Liver (tissue), 9 donors: ENCODE measurements around the gene ANKMY1. TPM values are rescaled to one million over a fixed set of nuclear protein-coding genes. Genes with fewer than 3 reads are reported as not detected.

ENCODE experiments used
- DNase-seq: peaks from one replicate; pipeline ENCODE4 v3.0.0-alpha.2; 2017; ENCODE audit warnings: low spot score
- H3K27ac ChIP-seq, 2 donors: one replicate each; pipeline ENCODE4 v1.7.0; 2013; ENCODE audit warnings: inconsistent platforms in 2 of 2, low read length in 2 of 2, control low read depth in 1 of 2, low read depth in 1 of 2, mild to moderate bottlenecking in 1 of 2
- H3K27me3 ChIP-seq, 4 donors: one replicate each; pipeline versions ENCODE4 v1.6.1 to v1.7.0; 2013; ENCODE audit warnings: low read length in 3 of 4, inconsistent platforms in 1 of 4, mild to moderate bottlenecking in 1 of 4, moderate library complexity in 1 of 4; ENCODE audit not compliant: control insufficient read depth in 4 of 4, insufficient read depth in 4 of 4
- H3K36me3 ChIP-seq, 4 donors: one replicate each; pipeline versions ENCODE4 v1.6.1 to v1.7.0; 2013; ENCODE audit warnings: low read length in 3 of 4, mild to moderate bottlenecking in 3 of 4, low read depth in 1 of 4, moderate library complexity in 1 of 4; ENCODE audit not compliant: control insufficient read depth in 4 of 4, insufficient read depth in 3 of 4
- H3K4me1 ChIP-seq, 4 donors: one replicate each; pipeline versions ENCODE4 v1.6.1 to v1.7.0; 2013; ENCODE audit warnings: low read length in 3 of 4, mild to moderate bottlenecking in 3 of 4, moderate library complexity in 1 of 4; ENCODE audit not compliant: control insufficient read depth in 4 of 4, insufficient read depth in 4 of 4
- H3K4me3 ChIP-seq, 3 donors: one replicate each; pipeline versions ENCODE4 v1.6.1 to v1.7.0; 2013; ENCODE audit warnings: low read length in 3 of 3, control low read depth in 1 of 3, low read depth in 1 of 3, mild to moderate bottlenecking in 1 of 3
- H3K9ac ChIP-seq, 2 donors: one replicate each; pipeline ENCODE4 v1.7.0; 2013; ENCODE audit warnings: low read length in 2 of 2, mild to moderate bottlenecking in 2 of 2, moderate library complexity in 2 of 2, control low read depth in 1 of 2, low read depth in 1 of 2
- H3K9me3 ChIP-seq, 4 donors: one replicate each; pipeline versions ENCODE4 v1.6.1 to v1.7.0; 2013; ENCODE audit warnings: low read length in 3 of 4; ENCODE audit not compliant: control insufficient read depth in 4 of 4
- ATF3 ChIP-seq: IDR thresholded peaks from 2 replicates; pipeline ENCODE4 v1.6.1; 2016; ENCODE audit warnings: antibody characterized with exemption
- CTCF ChIP-seq: fragments of 150-350 bp; IDR thresholded peaks from 2 replicates; pipeline ENCODE4 v1.5.1; 2017; ENCODE audit warnings: improper control_type of control experiment, low read depth, low read length; ENCODE audit not compliant: missing input control
- EGR1 ChIP-seq, 2 donors: IDR thresholded peaks; 2 replicates each; pipeline ENCODE4 v1.6.1; 2016 to 2018; ENCODE audit warnings: antibody characterized with exemption in 2 of 2, low read depth in 2 of 2
- FOXA1 ChIP-seq: IDR thresholded peaks from 2 replicates; pipeline ENCODE4 v1.6.1; 2016; ENCODE audit warnings: antibody characterized with exemption
- FOXA2 ChIP-seq: IDR thresholded peaks from 2 replicates; pipeline ENCODE4 v1.6.1; 2016; ENCODE audit warnings: antibody characterized with exemption
- HNF4A ChIP-seq, 2 donors: conservative IDR thresholded peaks; 2 replicates each; pipeline ENCODE4 v1.6.1; 2016; ENCODE audit warnings: antibody characterized with exemption in 2 of 2, mild to moderate bottlenecking in 2 of 2
- HNF4G ChIP-seq: IDR thresholded peaks from 2 replicates; pipeline ENCODE4 v1.6.1; 2016; ENCODE audit warnings: antibody characterized with exemption
- NR2F2 ChIP-seq: IDR thresholded peaks from 2 replicates; pipeline ENCODE4 v1.6.1; 2016; ENCODE audit warnings: antibody characterized with exemption
- RAD21 ChIP-seq, 2 donors: IDR thresholded peaks; 2 replicates each; pipeline ENCODE4 v1.6.1; 2016; ENCODE audit warnings: antibody characterized with exemption in 2 of 2, mild to moderate bottlenecking in 2 of 2
- REST ChIP-seq: IDR thresholded peaks from 2 replicates; pipeline ENCODE4 v1.6.1; 2016; ENCODE audit warnings: antibody characterized with exemption, mild to moderate bottlenecking
- RXRA ChIP-seq, 2 donors: IDR thresholded peaks; 2 replicates each; pipeline ENCODE4 v1.6.1; 2017 to 2018; ENCODE audit warnings: antibody characterized with exemption in 2 of 2, mild to moderate bottlenecking in 1 of 2
- SP1 ChIP-seq: IDR thresholded peaks from 2 replicates; pipeline ENCODE4 v1.6.1; 2018; ENCODE audit warnings: antibody characterized with exemption, mild to moderate bottlenecking
- TAF1 ChIP-seq: conservative IDR thresholded peaks from 2 replicates; pipeline ENCODE4 v1.6.1; 2016; ENCODE audit warnings: antibody characterized with exemption, mild to moderate bottlenecking
- YY1 ChIP-seq: IDR thresholded peaks from 2 replicates; pipeline ENCODE4 v1.6.1; 2016; ENCODE audit warnings: antibody characterized with exemption, mild to moderate bottlenecking
- WGBS: extraction: QIAGEN DNeasy Blood & Tissue Kit; methylation state at CpG from one replicate; pipeline ENCODE4 v1.1.7; 2013; 5-methylcytosine and 5-hydroxymethylcytosine counted together
- polyA plus RNA-seq, 2 donors: library from polyadenylated mRNA; stranded (reverse) in 1 of 2; unstranded in 1 of 2; fragments of 200-250 nt in 1 of 2; fragments of >200 nt in 1 of 2; fragmentation: Nextera tagmentation in 1 of 2; extraction: Ambion mirVana in 1 of 2; gene quantifications; one replicate each; pipeline versions ENCODE4 v1.2.1 to v1.2.3, GENCODE V29; 2013 to 2015
- total RNA-seq, 2 donors: library from RNA; depleted of rRNA; stranded (reverse); fragments of >200 nt; gene quantifications; one replicate each; pipeline ENCODE4 v1.2.3, GENCODE V29; 2014
- TF ChIP-seq, protein P1 (sequence below): IDR thresholded peaks from 2 replicates; pipeline ENCODE4 v1.6.1; 2016; ENCODE audit warnings: antibody characterized with exemption
- TF ChIP-seq, protein P2 (sequence below): IDR thresholded peaks from 2 replicates; pipeline ENCODE4 v1.6.1; 2016; ENCODE audit warnings: antibody characterized with exemption
- donor health status: healthy.
- donor health status: healthy.
- donor health status: healthy.
- donor health status: healthy.
- donor health status: healthy.

ANKMY1 gene
- total and polyA plus RNA-seq, 4 donors: 2.5 to 12.8 (median 4.2) TPM

GRCh38 chr2:240461471-240462072 is 96.2 kb downstream of the ANKMY1 start:
- no peak overlapping the region for H3K27ac ChIP-seq
- peaks cover 0 to 26% (median 12%) of the 10 kb centered on the region in 4 donors for H3K4me1 ChIP-seq
- 95% methylated on average over 17 of the region's 17 CpGs for WGBS
- H3K9ac ChIP-seq: no peak overlapping the region
- TF ChIP-seq HNF4G (no peak), YY1 (no peak), FOXA1 (no peak), REST (no peak), SP1 (no peak), ATF3 (no peak), TAF1 (no peak), EGR1 (IDR thresholded peaks at IDR 0.05; ENCODE audit: low read depth in 2 of 2) (no peak), RAD21 (IDR thresholded peaks at IDR 0.05) (no peak)
- TF ChIP-seq, protein P1, sequence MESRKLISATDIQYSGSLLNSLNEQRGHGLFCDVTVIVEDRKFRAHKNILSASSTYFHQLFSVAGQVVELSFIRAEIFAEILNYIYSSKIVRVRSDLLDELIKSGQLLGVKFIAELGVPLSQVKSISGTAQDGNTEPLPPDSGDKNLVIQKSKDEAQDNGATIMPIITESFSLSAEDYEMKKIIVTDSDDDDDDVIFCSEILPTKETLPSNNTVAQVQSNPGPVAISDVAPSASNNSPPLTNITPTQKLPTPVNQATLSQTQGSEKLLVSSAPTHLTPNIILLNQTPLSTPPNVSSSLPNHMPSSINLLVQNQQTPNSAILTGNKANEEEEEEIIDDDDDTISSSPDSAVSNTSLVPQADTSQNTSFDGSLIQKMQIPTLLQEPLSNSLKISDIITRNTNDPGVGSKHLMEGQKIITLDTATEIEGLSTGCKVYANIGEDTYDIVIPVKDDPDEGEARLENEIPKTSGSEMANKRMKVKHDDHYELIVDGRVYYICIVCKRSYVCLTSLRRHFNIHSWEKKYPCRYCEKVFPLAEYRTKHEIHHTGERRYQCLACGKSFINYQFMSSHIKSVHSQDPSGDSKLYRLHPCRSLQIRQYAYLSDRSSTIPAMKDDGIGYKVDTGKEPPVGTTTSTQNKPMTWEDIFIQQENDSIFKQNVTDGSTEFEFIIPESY: no peak
- TF ChIP-seq, protein P2, sequence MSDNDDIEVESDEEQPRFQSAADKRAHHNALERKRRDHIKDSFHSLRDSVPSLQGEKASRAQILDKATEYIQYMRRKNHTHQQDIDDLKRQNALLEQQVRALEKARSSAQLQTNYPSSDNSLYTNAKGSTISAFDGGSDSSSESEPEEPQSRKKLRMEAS: no peak
- peaks cover 0 to 8% (median 4%) of the 10 kb centered on the region in 4 donors for H3K36me3 ChIP-seq
- H3K9me3 ChIP-seq: no peaks in the 10 kb centered on the region
- no peaks in the 10 kb centered on the region for H3K27me3 ChIP-seq
- no peak for DNase-seq
- no peak overlapping the region for H3K4me3 ChIP-seq

GRCh38 chr2:240460781-240461431 is 96.9 kb downstream of the ANKMY1 start:
- Histone ChIP-seq H3K9ac (no peak overlapping the region), H3K4me1 (peaks cover 0 to 26% (median 12%) of the 10 kb centered on the region in 4 donors), H3K27ac (no peak overlapping the region), H3K27me3 (no peaks in the 10 kb centered on the region), H3K4me3 (no peak overlapping the region), H3K36me3 (peaks cover 0 to 8% (median 4%) of the 10 kb centered on the region in 4 donors), H3K9me3 (no peaks in the 10 kb centered on the region)
- DNase-seq: no peak
- WGBS: 97% methylated on average over 16 of the region's 16 CpGs
- TF ChIP-seq HNF4A (conservative IDR thresholded peaks at IDR 0.05) (no peak), YY1 (no peak), ATF3 (no peak), REST (no peak), CTCF (no peak), RAD21 (IDR thresholded peaks at IDR 0.05) (no peak), EGR1 (IDR thresholded peaks at IDR 0.05; ENCODE audit: low read depth in 2 of 2) (no peak), SP1 (no peak), RXRA (IDR thresholded peaks at IDR 0.05) (no peak), FOXA1 (no peak), HNF4G (no peak), FOXA2 (no peak), NR2F2 (no peak), TAF1 (no peak)
- TF ChIP-seq, protein P2: no peak
